ELF-1 (cell line): ENCODE measurements around the gene ZFP90.
"Not testable (repeated sequence)": the region's sequence is repeated elsewhere in the genome, so short reads cannot be mapped to it uniquely, and the experiment has no call there.

Source experiments
- DNase-seq: peaks from one replicate; pipeline ENCODE4 v3.0.0-alpha.2; 2016; ENCODE audit warnings: low read depth, low spot score

ZFP90 gene

DNA sequence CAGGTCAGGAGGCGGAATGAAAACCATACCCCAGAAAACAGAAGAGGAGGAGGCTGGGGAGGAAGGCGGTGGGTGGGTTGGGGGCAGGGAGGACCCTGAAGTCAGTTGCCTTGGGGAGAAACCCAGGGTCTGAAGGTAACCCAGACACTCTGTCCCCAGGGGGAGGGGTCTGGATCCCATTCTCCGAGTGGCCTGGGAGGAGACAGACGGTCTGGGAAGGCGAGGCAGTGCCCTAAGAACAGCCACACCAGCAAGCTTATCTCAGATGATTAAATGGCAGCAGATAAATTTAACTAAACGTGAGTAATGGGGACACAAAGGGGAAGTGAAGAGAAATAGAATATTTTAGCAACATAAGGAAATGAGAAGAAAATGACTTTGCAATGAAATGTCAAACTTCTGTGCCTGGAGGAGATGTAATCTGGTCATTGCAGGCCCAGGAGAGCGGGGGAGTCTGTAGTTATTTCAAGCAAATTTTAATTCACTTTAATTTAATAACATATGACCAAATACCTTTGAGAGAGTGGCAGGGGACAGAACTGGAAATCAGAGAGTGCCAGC, 21.4 kb upstream of the ZFP90 start:
- DNase-seq, result no peak

DNA sequence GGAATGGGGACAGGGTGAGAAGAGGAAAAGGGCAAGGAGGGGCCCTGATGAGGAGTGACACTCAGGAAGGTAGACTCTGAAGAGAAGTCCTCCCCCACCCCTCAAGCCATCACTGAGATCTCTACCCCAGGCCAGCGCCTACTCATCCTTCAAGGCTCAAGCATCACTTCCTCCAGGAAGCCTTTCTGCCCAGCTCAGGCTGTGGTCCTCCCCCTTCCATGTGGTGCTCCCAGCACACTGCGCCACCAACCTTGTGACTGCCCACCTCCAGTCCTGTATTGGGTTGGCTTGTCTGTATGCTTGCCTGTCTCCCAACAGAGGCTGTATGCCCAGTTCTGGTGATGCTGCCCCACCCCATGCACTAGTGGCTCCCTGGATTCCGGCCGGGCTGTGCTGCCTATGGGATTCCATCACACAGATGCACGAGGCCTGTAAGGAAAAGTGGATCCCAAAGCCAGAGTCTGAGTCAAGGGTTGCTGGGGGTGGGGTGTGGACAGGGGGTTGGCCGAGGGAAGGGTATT, 19.8 kb upstream of the ZFP90 start:
- no peak for DNase-seq

DNA sequence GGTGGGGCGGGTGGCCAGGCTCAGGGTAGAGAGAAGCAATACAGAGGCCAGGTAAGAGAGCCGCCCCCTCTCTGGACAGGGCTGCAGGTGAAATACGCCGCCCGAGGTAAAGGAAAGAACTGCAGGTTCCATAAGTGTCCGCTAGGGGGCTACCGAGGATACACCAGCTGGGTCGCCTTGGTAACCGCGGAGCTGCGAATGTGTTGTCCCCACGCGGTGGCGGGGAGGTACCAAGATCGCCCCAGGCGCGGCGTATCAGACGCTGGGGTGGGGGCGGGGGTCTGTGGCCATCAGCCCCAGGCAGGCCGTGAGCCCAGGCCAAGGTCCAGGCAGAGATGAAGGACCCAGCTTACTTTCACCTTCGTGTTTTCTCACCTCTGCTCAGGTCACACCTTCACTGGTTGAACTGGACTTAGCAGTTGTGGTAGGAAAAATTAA, 18.4 kb upstream of the ZFP90 start:
- DNase-seq, result peak; percentile 96

DNA sequence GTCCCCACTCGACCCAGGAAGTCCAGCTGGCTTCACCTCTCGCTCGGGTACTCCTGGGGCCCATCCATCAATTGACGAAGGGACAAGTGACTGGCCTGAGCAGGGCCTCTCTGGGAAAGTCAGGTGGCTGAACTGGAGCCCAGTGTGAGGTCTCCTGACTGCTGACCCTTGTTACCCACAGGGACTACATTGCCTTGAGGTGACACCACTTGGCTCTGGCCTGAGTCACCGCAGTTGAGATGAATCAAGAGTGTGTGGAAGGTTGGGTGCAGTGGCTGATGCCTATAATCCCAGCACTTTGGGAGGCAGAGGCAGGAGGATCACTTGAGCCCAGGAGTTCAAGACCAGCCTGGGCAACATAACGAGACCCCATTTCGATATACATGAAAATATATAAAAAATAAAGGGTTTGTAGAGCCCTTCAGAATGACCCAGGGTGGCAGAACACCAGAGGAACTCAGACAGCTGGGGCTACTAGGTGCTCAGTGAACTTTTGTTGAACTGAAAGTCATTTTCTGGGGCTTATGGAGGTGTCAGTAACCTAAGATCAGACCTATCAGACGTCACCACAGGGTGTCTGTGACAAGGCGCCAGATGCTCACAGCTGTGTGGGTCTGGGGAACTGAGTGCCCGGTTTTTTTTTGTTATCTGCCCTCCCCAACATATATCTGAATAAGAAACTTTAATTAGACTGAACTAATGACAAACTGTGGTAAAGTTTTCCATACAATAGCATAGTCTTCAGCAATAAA, 14.8 kb upstream of the ZFP90 start:
- no peak for DNase-seq

DNA sequence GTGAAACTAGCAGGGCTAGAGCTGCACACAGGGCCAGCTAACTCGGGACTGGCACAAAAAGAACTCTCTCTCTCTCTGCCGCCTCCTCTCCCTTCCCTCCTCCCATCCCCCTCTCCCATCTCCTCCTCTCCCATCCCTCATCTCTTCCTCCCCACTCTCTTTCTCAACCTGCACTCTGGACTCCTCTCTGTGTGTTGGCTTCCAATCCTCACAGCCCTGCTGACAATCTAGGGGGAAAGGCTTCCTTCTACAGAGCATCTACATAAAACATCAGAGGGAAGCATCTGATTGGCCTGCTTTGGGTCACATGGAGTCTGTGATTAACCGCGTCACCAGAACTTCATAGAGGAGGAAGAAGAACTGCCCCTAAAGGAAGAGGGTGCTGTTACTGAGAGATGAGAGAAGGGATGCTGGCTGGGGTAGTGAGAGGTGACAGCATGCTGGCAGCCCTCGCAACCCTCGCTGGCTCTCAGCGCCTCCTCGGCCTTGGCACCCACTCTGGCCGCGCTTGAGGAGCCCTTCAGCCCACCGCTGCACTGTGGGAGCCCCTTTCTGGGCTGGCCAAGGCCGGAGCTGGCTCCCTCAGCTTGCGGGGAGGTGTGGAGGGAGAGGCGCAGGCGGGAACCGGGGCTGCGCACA, 12.8 kb upstream of the ZFP90 start:
- no peak for DNase-seq

DNA sequence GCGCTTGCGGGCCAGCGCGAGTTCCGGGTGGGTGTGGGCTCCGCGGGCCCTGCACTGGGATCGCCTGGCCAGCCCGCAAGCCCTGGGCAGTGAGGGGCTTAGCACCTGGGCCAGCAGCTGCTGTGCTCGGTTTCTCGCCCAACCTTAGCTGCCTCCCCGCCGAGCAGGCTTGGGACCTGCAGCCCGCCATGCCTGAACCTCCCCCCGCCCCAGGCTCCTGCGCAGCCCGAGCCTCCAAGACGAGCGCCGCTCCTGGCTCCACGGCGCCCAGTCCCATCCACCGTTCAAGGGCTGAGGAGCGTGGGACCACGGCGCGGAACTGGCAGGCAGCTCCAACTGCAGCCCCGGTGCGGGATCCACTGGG, 12.3 kb upstream of the ZFP90 start:
- DNase-seq, result no peak

DNA sequence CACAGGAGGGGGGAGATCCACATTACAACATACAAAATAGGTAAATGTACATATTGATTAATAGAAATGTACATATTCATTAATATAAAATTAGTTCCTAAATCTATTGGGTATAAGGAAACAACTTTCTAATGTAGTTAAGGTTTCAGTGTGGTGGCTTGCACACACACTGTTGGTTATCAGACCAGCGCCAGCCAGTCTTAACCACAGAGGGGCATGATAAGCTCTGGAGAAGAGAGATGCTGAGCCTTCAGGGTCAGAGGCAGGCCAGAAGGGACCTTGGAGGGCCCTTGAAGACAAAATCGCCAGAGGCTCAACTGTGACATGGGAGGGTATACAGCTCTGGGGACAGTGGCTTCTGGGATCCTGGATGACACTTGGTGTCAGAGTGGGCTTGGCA, 10.9 kb upstream of the ZFP90 start:
- DNase-seq, result no peak

DNA sequence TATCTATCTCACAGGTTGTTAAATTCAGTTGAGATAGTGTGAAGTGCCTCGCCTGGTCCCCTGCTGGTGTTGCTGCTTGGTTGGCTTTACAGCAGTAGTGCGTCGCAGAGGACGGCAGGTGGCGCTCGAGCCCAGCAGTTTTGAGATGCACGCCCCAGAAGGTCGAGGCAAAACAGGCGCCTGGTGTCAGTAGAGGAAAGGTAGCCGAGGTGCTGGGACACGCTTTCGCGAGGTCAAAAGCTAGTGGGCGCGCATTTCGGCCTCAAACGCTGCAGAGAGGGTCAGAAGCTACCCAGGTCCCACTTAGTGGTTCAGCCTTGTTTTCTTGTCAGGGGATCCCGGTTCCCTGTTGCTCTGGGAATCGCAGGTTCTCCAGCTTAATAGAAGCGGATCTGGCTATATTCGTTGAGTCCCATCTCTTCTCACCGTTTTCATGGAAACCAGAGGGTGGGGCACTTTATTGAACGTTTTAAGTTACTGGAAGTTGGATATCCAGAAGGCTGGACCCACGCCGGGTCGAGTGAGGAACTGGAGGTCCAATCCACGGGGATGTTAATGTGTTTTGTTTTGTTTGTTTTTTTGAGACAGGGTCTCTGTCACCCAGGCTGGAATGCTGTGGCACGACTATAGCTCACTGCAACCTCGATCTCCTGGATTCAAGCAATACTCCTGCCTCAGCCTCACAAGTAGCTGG, 10.3 kb upstream of the ZFP90 start:
- DNase-seq, result peak; percentile 95

DNA sequence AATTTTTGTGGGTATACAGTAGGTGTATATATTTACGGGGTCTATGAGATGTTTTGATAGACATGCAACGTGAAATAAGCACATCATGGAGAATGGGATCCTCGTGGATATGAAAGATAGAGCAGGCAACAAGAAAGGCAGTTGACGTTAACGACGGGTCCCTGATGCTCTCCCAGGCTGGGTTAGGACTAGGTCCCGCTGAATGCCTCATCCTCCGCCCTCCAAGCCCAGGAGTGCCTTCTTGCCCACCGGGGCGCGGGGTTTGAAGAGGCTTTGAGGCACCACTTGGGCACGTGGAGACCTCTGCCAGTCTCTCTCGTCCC, 9.5 kb upstream of the ZFP90 start:
- DNase-seq, result no peak

DNA sequence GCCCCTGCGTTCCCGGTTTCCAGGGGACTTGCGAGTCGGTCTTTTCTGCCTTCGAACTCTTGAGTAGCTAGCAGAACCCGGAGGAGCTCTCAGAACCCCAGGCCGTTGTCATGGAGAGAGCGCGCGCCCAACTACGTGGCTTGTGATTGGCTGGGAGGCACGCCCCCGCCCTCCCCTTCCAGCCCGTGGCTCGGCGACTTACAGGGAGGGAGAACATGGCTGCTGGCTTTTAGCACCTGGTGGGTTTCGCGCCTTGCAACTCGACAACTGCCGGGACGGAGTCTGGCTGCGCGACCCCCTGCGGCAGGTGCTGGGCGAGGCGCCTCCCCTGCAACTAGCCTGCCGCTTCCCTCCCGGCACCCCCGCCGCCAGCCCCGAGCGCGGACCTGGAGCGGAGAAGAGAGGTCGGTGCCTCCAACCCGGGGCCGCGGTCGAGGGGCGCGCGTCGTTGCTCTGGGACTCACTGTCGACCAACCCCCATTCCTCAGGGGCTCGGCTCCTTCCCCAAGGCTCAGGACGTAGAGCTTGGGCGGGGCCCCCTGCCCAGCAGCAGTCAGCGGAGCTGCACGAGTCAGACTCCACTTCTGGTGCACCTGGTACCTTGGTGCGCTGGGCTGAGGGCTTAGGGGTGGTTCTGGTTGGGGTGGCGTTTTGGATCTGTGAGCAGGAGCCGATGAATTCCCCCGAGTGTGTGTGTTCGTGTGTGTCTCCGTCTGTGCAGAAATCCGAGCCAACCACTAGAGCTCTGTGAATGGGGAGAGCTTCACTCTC, 9.0 kb upstream of the ZFP90 start:
- DNase-seq, result peak; percentile 95

DNA sequence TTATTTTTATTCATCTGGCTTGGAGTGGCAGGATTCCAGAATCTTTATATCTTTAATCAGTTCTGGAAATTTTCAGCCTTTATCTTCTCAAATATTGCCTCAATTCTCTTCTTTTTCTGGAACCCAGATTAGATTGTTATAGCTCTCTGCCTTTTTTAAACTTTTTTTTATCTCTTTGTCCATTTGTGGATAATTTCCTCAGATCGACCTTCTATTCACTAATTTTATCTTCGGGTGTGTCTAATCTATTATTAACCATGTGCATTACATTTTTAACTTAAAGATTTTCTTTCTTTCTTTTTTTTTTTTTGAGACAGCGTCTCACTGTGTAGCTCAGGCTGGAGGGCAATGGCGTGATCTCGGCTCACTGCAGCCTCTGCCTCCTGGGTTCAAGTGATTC, 5.2 kb upstream of the ZFP90 start:
- DNase-seq, result no peak

DNA sequence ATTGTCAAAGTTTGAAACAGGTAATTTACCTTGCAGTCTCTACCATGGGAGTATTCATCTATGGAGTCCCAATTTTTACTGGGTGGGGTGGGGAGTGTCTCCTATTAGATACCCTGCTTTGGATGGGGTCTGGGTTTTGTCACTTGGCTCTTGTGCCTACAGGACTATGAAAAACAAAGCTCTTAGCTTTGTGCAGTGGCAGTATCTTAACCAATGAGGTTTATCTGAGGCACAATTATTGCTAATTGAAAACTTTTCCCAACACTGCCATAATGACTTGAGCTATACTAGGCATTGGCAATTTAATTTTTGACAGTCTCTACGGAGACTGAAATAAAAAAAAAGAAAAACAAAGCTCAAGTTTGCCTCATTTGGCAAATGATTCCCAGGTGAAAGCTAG, 3.8 kb upstream of the ZFP90 start:
- no peak for DNase-seq

DNA sequence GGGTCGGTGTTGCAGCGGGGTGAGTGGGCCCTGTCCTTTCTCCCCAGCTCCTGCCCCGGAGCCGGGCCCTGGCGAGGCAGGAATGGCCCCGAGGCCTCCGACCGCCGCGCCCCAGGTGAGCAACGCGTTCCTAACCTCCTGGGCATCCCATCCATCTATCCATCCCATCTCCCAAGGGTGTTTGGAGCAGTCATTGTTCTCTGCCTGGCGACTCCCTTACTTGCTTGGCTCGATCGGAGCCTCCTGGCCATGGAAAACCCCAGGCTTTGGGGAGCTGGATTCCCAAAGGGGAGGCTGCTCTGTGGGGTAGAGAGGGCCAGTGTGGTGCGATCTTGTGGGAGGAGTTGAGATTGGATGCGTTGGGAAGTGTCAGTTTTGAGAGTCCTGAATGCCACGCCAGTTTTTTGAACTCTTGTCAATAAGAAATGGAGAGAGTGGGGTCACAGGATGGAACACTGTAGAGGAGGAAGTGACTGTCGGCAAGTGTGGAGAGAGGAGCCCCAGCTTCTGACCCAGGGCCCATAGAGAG, 684 bp downstream of the ZFP90 start:
- DNase-seq, result peak; percentile 27

DNA sequence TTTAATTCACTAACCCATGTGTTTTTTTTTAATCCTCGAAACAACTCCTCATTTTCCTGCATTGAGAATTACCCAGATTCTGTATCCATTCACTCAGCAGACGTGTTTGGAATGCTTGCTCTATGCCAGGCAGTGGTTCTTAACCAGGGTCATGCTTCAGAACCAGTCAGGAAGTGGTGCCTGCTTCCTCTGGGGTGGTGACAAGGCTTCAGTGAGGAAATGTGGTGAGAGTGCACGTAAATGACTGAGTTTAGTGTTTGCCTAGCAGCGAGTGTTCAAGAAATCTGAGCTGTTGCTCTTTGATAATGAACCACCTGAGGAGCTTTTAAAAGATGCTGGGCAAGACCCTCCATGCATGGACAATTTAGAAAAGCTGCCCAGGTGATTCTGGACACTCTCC, 9.9 kb downstream of the ZFP90 start:
- DNase-seq, result no peak

DNA sequence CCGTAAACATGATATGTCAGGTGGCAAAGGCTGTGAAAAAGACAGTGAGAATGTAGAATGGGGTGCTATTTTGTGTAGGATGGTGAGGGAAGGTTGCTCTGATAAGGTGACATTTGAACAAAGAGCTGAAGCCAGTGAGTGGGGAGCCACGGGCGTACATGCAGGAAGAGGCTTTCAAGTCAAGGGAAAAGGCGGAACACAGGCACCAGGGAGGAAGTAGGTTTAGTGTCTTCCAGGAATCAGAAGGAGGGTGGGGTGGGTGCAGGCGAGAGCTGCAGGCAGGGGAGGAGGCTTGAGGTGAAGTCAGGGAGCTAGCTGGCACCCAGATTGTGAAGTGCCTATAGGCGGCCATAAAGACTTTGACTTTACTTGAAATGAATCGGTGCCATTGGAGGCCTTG, 14.1 kb downstream of the ZFP90 start:
- no peak for DNase-seq

DNA sequence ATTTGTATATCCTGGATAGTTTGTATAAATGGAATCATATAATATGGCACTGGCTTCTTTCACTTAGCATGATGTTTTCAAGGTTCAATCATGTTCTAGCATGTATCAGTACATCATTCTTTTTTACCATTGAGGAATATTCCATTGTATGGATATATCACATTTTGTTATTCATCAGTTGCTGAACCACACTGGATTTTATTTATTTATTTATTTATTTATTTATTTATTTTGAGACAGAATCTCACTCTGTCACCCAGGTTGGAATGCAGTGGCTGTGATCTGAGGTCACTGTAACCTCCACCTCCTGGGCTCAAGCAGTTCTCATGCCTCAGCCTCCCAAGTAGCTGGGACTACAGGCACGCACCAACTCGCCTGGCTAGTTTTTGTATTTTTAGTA, 21.2 kb downstream of the ZFP90 start:
- DNase-seq, result not testable (repeated sequence)

DNA sequence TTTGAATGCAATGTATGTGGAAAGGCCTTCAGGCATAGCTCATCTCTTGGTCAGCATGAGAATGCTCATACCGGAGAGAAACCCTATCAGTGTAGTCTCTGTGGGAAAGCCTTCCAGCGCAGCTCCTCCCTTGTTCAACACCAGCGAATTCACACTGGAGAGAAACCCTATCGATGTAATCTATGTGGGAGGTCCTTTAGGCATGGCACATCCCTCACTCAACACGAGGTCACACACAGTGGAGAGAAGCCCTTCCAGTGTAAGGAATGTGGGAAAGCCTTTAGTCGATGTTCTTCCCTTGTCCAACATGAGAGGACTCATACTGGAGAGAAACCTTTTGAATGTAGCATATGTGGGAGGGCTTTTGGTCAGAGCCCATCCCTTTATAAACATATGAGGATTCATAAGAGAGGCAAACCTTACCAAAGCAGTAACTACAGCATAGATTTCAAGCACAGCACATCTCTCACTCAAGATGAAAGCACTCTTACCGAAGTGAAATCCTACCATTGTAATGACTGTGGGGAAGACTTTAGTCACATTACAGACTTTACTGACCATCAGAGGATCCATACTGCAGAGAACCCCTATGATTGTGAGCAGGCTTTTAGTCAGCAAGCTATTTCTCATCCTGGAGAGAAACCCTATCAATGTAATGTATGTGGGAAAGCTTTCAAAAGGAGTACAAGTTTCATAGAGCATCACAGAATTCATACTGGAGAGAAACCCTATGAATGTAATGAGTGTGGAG, 24.7 kb downstream of the ZFP90 start:
- no peak for DNase-seq

DNA sequence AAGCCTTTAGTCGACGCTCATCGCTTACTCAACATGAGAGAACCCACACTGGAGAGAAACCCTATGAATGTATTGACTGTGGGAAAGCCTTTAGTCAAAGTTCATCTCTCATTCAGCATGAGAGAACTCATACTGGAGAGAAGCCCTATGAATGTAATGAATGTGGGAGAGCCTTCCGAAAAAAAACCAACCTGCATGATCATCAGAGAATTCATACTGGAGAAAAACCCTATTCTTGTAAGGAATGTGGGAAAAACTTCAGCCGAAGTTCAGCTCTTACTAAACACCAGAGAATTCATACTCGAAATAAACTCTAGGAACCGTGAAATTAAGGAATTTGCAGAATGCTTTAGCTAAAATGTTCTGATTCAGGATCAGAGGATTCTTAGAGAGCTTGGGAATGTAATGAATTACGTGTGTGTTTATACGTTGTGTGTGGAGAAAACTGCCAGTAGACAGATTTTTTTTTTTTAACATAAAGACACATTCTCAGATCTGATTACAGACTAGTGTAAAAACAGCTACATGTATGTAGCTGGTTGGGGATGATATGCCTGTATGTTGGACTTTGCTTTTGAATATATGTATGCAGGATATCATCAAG, 25.4 kb downstream of the ZFP90 start:
- peak; percentile 10 for DNase-seq

DNA sequence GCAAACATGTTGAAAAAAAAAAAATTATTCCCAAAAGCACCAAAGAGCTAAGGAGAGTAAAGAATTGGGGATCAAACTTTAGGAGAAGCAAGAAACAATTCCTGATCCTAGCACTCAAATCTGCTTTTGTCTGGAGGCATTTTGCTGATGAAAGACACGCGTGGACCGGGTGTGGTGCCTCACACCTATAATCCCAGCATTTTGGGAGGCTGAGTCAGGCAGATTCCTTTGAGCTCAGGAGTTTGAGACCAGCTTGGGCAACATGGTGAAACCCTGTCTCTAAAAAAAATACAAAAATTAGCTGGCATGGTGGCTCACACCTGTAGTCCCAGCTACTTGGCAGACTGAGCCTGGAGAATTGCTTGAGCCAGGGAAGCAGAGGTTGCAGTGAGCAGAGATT, 35.4 kb downstream of the ZFP90 start:
- no peak for DNase-seq

DNA sequence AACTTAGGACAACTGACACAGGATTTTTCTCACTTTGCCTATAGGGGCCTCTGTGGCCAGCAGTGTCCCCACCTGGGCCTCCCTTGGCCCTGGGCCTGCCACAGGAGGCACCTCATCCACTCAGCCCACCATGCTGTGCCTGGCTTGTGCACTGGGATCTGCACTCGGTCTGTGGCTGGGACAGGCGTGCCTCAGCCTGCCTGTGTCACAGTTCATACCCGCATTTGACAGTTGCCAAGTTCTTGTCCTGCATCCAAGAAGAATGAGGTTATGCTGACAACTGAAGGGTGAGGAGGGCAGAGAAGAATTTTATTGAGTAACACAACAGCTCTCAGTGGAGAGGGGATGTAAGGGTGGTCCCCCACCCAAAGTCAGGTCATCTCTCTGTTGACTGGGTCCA, 36.0 kb downstream of the ZFP90 start:
- DNase-seq, result no peak
